Activated CD4-positive, alpha-beta T cell treated with anti-CD3 and anti-CD28 coated beads, Interleukin-2, amount 50 U/mL, for 16 hours (primary cell): Measurements from ENCODE around the gene SETD5.

Source experiments
- DNase-seq: peaks from one replicate; pipeline ENCODE4 v3.0.0-alpha.2; 2020

The SETD5 gene

GRCh38 chr3:9397332-9397905 is at the start of gene SETD5:
Gene SETD5, plus strand, starts transcription at chr3:9397615. Its CDS starts 31,324 bp downstream, at chr3:9428939.
- peak; percentile 99 for DNase-seq

- DNase-seq: no peak
Observed at GRCh38 chr3:9347887-9348286, 49.5 kb upstream of the SETD5 start.

GRCh38 chr3:9349321-9350117 is 47.9 kb upstream of the SETD5 start:
- DNase-seq: no peak

GRCh38 chr3:9351709-9352126 is 45.7 kb upstream of the SETD5 start:
- no peak for DNase-seq

GRCh38 chr3:9352917-9353752 is 44.3 kb upstream of the SETD5 start:
- DNase-seq: peak; percentile 65

- DNase-seq: no peak
Observed at GRCh38 chr3:9361691-9362388, 35.6 kb upstream of the SETD5 start.

- peak; percentile 95 for DNase-seq
Observed at GRCh38 chr3:9362731-9363530, 34.5 kb upstream of the SETD5 start, which contains the start of gene THUMPD3. Gene THUMPD3, plus strand, starts transcription at chr3:9363054. Its CDS starts 2,015 bp downstream, at chr3:9365069.

- no peak for DNase-seq
Observed at GRCh38 chr3:9369508-9369907, 27.9 kb upstream of the SETD5 start.

GRCh38 chr3:9373465-9373864 is 23.9 kb upstream of the SETD5 start:
- no peak for DNase-seq

- no peak for DNase-seq
Observed at GRCh38 chr3:9377981-9378380, 19.4 kb upstream of the SETD5 start.

- no peak for DNase-seq
Observed at GRCh38 chr3:9379327-9379726, 18.1 kb upstream of the SETD5 start.

GRCh38 chr3:9380014-9380413 is 17.4 kb upstream of the SETD5 start:
- DNase-seq: no peak

- DNase-seq: no peak
Observed at GRCh38 chr3:9384141-9384828, 13.1 kb upstream of the SETD5 start.

- no peak for DNase-seq
Observed at GRCh38 chr3:9385187-9386077, 12.0 kb upstream of the SETD5 start.

GRCh38 chr3:9386078-9386459 is 11.3 kb upstream of the SETD5 start:
- DNase-seq: no peak

- DNase-seq: no peak
Observed at GRCh38 chr3:9386501-9387321, 10.7 kb upstream of the SETD5 start.

- DNase-seq: no peak
Observed at GRCh38 chr3:9387322-9387655, 10.1 kb upstream of the SETD5 start.

GRCh38 chr3:9388142-9388541 is 9.3 kb upstream of the SETD5 start:
- DNase-seq: no peak

- DNase-seq: no peak
Observed at GRCh38 chr3:9388562-9389272, 8.7 kb upstream of the SETD5 start.
